ENCODE results near the gene IL1F10.

IL1F10 gene

DNA sequence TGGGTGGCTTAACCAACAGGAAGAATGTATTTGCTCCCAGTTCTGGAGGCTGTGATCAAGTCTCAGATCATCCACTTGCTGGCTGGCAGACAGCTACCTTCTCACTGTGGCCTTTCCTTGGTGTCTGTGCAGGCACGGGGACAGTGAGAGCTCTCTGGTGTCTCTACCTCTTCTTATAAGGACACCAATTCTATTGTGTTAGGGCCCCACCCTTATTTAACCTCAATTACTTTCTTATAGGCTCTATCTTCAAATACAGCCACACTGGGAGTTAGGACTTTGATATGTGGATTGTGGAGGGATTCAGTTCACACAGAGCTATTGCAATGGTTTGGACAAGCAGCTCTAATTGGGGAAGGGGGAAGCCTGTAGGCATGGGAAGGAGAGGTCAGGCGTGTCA, 34.4 kb downstream of the IL1F10 start:
- CTCF ChIA-PET = interaction anchor here (0.8 to 2.4 kb wide), 5 partner anchors 14 to 288 kb away, joined by 3 to 9 read pairs (median 5); no protein-coding TSS in a partner anchor

GRCh38 chr2:113103277-113103676, 35.5 kb downstream of the IL1F10 start:
- TF ChIP-seq CTCF (IDR thresholded peaks at IDR 0.05; ENCODE audit: control extremely low read depth, extremely low read depth, low read depth, missing control alignments) = no peak
- no peak for DNase-seq (ENCODE audit: extremely low spot score)
- ChIA-PET POLR2A (no interaction called here), CTCF (interaction anchor here (2.4 kb wide), 1 partner anchor 13 kb away, joined by 6 read pairs; no protein-coding TSS in a partner anchor)

More for the DNA sequence above, 34.4 kb downstream of the IL1F10 start:
- DNase-seq (ENCODE audit: extremely low spot score) = no peak
- POLR2A ChIA-PET = no interaction called here
- TF ChIP-seq CTCF (IDR thresholded peaks at IDR 0.05; ENCODE audit: control extremely low read depth, extremely low read depth, low read depth, missing control alignments) = no peak

DNA sequence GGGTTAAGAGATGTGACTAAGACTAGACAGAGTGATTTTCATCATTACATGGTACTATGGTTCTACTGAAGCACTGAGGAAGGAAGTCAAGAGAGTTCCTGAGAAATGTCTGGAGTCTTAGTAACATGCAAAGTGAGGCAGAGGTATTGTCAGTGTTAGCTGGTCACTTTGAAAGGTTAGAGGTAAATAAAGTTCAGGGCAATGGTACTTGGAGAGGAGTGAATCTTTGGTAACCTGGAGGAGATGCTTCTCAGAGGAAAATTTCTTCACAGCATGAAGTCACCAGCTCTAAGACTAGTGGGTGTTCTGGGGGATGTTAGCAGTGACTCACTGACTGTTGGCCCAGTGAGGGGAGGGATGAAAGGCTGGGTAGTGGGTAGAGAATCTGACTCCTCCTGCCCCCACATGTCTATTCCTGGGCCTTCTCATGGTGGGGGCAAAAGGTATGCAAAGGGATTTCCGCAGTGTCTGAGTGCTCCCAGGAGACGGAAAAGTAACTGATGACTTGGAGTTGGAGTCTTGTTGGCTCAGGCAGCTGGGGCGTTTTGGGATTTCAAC, 36.4 kb downstream of the IL1F10 start:
- CTCF ChIA-PET = interaction anchor here (1.3 to 2.4 kb wide), 3 partner anchors 9 to 32 kb away, joined by 4 to 6 read pairs (median 5); no protein-coding TSS in a partner anchor
- TF ChIP-seq CTCF (IDR thresholded peaks at IDR 0.05; ENCODE audit: control extremely low read depth, extremely low read depth, low read depth, missing control alignments) = no peak
- no peak for DNase-seq (ENCODE audit: extremely low spot score)
- POLR2A ChIA-PET = no interaction called here

DNA sequence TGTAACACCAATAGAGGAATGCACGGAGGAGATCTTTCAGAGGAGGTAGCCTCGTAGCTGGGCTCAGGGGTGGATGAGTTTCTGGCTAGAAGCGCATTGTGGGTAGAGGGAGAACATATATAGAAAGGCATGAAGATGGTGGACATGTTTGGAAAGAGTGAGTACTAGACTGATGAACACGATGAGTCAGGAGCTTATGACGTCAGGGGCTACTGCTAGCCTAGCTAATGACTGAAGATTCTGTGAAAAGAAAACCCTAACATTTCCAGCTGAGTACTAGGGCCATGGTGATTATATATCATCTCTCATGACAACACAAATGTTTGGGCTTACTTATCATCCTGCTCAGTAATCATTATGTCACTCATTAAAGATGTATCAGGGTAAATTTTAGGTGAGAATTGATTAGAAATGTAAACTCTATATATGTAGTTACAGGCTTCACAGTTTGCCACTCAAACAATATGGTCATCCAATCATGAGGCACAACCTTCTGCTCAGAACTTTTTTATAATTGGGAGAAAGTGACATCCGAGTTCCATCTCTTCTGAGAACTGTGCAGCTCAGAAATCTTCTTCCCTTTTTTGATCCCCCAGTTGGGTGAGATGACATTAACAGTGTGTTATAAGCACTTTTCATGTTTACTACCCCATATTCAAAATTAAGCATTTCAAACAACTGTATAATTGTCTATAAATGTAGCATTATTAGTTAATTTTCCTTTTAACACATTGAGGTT, 37.4 kb downstream of the IL1F10 start:
- no peak for DNase-seq (ENCODE audit: extremely low spot score)

DNA sequence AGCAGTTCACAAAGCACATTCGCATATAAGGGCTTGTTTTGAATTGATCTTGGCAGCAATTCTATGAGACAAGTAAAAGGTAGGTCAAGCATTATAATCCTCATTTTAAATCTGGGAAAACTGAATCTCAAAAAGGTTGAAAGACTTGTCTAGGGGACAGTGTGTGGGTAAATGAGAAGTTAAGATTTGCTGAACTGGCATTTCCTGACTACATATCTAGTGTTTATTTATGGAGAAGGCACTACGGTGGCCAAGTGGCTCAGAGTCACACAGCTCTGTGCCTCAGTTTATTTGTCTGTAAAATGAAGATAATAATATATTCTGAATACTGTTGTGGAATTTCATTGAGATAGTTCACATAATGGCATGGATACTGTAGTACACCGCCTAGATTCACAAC, 43.4 kb downstream of the IL1F10 start:
- ChIA-PET CTCF (interaction anchor here (1.0 to 6.7 kb wide), 3 partner anchors 10 to 31 kb away, joined by 4 to 50 read pairs (median 4); no protein-coding TSS in a partner anchor), POLR2A (no interaction called here)
- TF ChIP-seq CTCF (IDR thresholded peaks at IDR 0.05; ENCODE audit: control extremely low read depth, extremely low read depth, low read depth, missing control alignments) = no peak

More for the DNA sequence above, 37.4 kb downstream of the IL1F10 start:
- no peak for TF ChIP-seq CTCF (IDR thresholded peaks at IDR 0.05; ENCODE audit: control extremely low read depth, extremely low read depth, low read depth, missing control alignments)
- ChIA-PET CTCF (interaction anchor here (1.0 to 1.6 kb wide), 4 partner anchors 8 to 31 kb away, joined by 3 to 5 read pairs (median 4); no protein-coding TSS in a partner anchor), POLR2A (no interaction called here)

GRCh38 chr2:113111823-113112287, 44.1 kb downstream of the IL1F10 start:
- ChIA-PET POLR2A (no interaction called here), CTCF (interaction anchor here (0.6 to 6.7 kb wide), 3 partner anchors 25 to 32 kb away, joined by 3 to 50 read pairs (median 3); no protein-coding TSS in a partner anchor)
- no peak for TF ChIP-seq CTCF (IDR thresholded peaks at IDR 0.05; ENCODE audit: control extremely low read depth, extremely low read depth, low read depth, missing control alignments)
- DNase-seq (ENCODE audit: extremely low spot score) = no peak

More for the DNA sequence above, 43.4 kb downstream of the IL1F10 start:
- DNase-seq (ENCODE audit: extremely low spot score) = no peak

Data from GM10248 (cell line).